ENCODE results near the gene FERMT1.
"Not testable (repeated sequence)": the region's sequence is repeated elsewhere in the genome, so short reads cannot be mapped to it uniquely, and the experiment has no call there.

The FERMT1 gene

GRCh38 chr20:6116758-6117157 lies 6.1 kb downstream of the FERMT1 start:
- no peak for DNase-seq (ENCODE audit: low read depth in 2 of 2)

- no peak for DNase-seq (ENCODE audit: low read depth in 2 of 2)
Observed at GRCh38 chr20:6115221-6115895, 7.5 kb downstream of the FERMT1 start.

- no peak for DNase-seq (ENCODE audit: low read depth in 2 of 2)
Observed at GRCh38 chr20:6114696-6115095, 8.1 kb downstream of the FERMT1 start.

GRCh38 chr20:6113951-6114350 lies 8.9 kb downstream of the FERMT1 start:
- DNase-seq (ENCODE audit: low read depth in 2 of 2): no peak

GRCh38 chr20:6112965-6113364 lies 9.9 kb downstream of the FERMT1 start:
- DNase-seq (ENCODE audit: low read depth in 2 of 2): not testable (repeated sequence)

GRCh38 chr20:6108330-6108729 lies 14.5 kb downstream of the FERMT1 start:
- DNase-seq (ENCODE audit: low read depth in 2 of 2): no peak

GRCh38 chr20:6104493-6105188 lies 18.2 kb downstream of the FERMT1 start:
- DNase-seq (ENCODE audit: low read depth in 2 of 2): no peak

GRCh38 chr20:6103301-6103700 lies 19.5 kb downstream of the FERMT1 start:
- no peak for DNase-seq (ENCODE audit: low read depth in 2 of 2)

GRCh38 chr20:6101346-6101745 lies 21.5 kb downstream of the FERMT1 start:
- no peak for DNase-seq (ENCODE audit: low read depth in 2 of 2)

GRCh38 chr20:6100246-6100645 lies 22.6 kb downstream of the FERMT1 start:
- no peak for DNase-seq (ENCODE audit: low read depth in 2 of 2)

GRCh38 chr20:6099819-6100218 lies 23.0 kb downstream of the FERMT1 start:
- DNase-seq (ENCODE audit: low read depth in 2 of 2): no peak

GRCh38 chr20:6095409-6095808 lies 27.4 kb downstream of the FERMT1 start:
- no peak for DNase-seq (ENCODE audit: low read depth in 2 of 2)

- DNase-seq (ENCODE audit: low read depth in 2 of 2): no peak
Observed at GRCh38 chr20:6094565-6094964, 28.3 kb downstream of the FERMT1 start.

GRCh38 chr20:6094063-6094462 lies 28.8 kb downstream of the FERMT1 start:
- no peak for DNase-seq (ENCODE audit: low read depth in 2 of 2)

GRCh38 chr20:6091661-6092060 lies 31.2 kb downstream of the FERMT1 start:
- no peak for DNase-seq (ENCODE audit: low read depth in 2 of 2)

- no peak for DNase-seq (ENCODE audit: low read depth in 2 of 2)
Observed at GRCh38 chr20:6086868-6087267, 36.0 kb downstream of the FERMT1 start.

GRCh38 chr20:6083926-6084325 lies 38.9 kb downstream of the FERMT1 start:
- DNase-seq (ENCODE audit: low read depth in 2 of 2): no peak

- no peak for DNase-seq (ENCODE audit: low read depth in 2 of 2)
Observed at GRCh38 chr20:6081236-6081635, 41.6 kb downstream of the FERMT1 start.

GRCh38 chr20:6079016-6079415 lies 43.8 kb downstream of the FERMT1 start:
- DNase-seq (ENCODE audit: low read depth in 2 of 2): no peak

GRCh38 chr20:6075428-6076219 lies 47.2 kb downstream of the FERMT1 start:
- DNase-seq (ENCODE audit: low read depth in 2 of 2): no peak

GRCh38 chr20:6074784-6075183 lies 48.0 kb downstream of the FERMT1 start:
- DNase-seq (ENCODE audit: low read depth in 2 of 2): no peak

- no peak for DNase-seq (ENCODE audit: low read depth in 2 of 2)
Observed at GRCh38 chr20:6074145-6074561, 48.7 kb downstream of the FERMT1 start.
